Cardiac septum (tissue), 1 donor: Measurements from ENCODE around the gene POLR2M. TPM values are rescaled to one million over a fixed set of nuclear protein-coding genes. Genes with fewer than 3 reads are reported as not detected.

Experiments
- DNase-seq: peaks from one replicate; pipeline ENCODE4 v3.0.0-alpha.2; 2020; ENCODE audit warnings: low spot score
- intact Hi-C: fragments of 100-400 bp; cut with DNase I; formaldehyde crosslinking; loops from one replicate; pipeline ENCODE4 v1.14.0; 2022
- long read RNA-seq: library from polyadenylated mRNA; unstranded; transcript quantifications from one replicate; pipeline ENCODE4 v2.0.0, GENCODE V29; 2021
- total RNA-seq: library from RNA; stranded (reverse); fragmentation: NEBNext Ultra II Directional; extraction: Animal tissue kit (Norgen Biotek cat#: 25700); gene quantifications from one replicate; pipeline ENCODE4 v1.2.1, GENCODE V29; 2021
- donor health status: DM: no; HTN: no; CAD: no.

Gene POLR2M
- total RNA-seq: 80.8 TPM
- long read RNA-seq, full-length matches to known transcripts: 82 of 100 reads
- long read RNA-seq, partial matches to known transcripts: 7 of 100 reads
- long read RNA-seq, other reads (novel, unspliced or antisense): 11 of 100 reads

GRCh38 chr15:57706405-57707209 is at the start of gene POLR2M:
Gene POLR2M, plus strand, starts transcription at chr15:57706714. Its CDS starts 129 bp downstream, at chr15:57706843.
- intact Hi-C loops: loop anchor here (10.0 kb wide), 1 partner anchor 152 kb away; no protein-coding TSS in a partner anchor

DNA sequence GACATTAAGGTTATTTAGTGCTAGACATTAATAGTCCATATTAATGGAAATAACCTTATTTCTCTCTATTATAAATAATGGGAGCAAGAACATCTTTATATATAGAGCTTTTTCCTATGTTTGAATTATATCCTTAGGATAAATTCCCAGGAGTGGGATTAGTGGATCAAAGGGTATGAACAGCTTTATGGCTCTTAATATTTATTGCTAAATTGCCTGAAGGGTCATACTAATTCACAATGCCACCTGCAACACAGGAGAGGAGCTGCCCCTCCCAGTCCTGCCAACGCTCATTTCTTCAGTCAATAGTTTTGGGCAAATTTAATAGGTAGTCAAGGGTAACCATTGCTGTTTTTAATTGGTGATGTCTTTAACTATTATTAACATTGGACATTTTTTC is 48.9 kb upstream of the POLR2M start:
- DNase-seq: no peak

More at GRCh38 chr15:57706405-57707209, at the start of gene POLR2M:
- peak; percentile 95 for DNase-seq

DNA sequence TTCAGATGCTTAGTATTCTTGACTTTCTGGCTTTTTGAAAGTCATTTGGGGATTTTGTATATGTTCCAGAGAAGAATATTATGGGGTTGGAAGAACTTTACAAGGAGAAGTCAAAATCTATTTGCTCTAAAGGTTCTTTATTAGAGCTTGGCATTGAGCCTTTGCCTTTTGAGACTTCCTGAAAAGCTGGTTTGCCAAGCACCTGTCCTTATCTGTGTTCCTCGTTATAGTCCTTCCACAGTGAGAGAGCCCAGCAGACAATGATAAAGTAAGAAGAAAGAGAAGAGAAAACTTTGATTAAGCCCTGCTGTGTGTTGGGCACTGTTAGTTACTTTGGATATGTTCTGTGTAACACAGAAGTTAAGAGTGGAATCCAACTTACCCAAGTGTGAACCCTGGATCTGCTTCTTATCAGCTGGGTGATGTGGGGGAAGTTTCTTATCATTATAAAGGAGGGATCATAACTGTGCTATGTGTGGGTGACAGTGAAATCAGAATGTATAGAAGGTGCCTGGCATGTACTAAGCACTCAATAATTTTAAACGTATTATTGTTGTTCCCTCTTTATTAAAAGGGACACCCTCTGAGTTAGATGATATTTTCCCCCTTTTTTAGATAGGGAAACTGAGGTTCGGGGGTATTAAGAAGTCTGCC is 44.3 kb upstream of the POLR2M start:
- intact Hi-C loops: loop anchor here (10.0 kb wide), 1 partner anchor 203 kb away; no protein-coding TSS in a partner anchor
- no peak for DNase-seq

More for the DNA sequence above, 48.9 kb upstream of the POLR2M start:
- intact Hi-C loops: no loop called here

DNA sequence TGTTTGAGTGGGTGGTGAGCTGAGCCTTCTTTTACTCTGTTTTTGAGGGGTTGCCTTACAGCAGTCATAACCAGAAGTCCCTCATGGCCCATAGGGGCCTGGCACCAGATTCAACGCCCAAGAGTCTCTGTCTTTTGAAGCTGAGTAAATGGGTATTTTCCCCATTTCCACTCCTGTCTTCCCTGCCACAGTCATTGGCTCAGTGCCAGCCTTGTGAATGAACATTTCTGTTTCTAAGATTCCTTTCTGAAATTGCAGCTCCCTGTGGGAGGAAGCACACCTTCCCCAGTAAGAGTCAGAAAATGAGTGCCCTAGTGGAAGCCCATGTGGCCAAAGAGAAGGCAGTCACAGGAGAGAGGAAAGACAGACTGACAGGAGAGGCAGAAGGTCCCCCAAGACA is 43.7 kb upstream of the POLR2M start:
- intact Hi-C loops: loop anchor here (10.0 kb wide), 1 partner anchor 202 kb away; no protein-coding TSS in a partner anchor
- DNase-seq: no peak

- no peak for DNase-seq
- intact Hi-C loops: loop anchor here (10.0 kb wide), 1 partner anchor 202 kb away; no protein-coding TSS in a partner anchor
Observed at GRCh38 chr15:57663262-57663661, 43.3 kb upstream of the POLR2M start.

GRCh38 chr15:57665194-57665593 is 41.3 kb upstream of the POLR2M start:
- no peak for DNase-seq
- intact Hi-C loops: loop anchor here (5.0 to 10.0 kb wide), 2 partner anchors 62 to 200 kb away; no protein-coding TSS in a partner anchor

- no peak for DNase-seq
- intact Hi-C loops: loop anchor here (5.0 to 10.0 kb wide), 2 partner anchors 61 to 199 kb away; no protein-coding TSS in a partner anchor
Observed at GRCh38 chr15:57665939-57666338, 40.6 kb upstream of the POLR2M start.

DNA sequence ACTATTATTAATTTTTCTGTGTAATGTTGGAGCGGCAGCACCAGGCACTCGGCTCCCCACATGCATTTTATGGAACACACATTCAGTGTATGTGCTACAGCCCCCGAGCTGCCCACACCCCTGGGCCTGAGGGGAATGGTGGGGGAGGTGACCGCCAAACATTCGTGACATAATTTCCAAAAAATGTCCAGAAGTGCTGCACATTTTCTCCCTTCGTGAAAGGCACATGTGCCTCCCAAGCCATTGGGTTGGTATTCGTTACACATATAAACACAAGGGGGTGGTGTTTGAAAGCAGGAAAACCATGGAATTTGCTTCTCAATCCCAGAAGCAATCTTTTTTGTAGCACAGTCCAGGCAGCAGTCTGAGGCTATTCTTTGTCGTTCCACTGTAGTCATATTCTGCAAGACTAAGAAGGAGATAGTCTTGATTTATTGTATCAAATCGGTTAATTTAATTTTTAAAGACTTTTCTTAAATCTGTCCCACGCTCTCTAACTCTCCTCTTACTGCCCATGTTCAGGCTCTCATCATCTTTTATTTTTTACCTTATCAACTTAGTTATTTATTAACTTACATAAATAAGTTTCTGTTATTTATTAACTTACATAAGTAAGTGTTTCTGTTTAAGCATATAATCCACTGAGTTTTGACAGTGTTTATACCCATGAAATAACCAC is 39.2 kb upstream of the POLR2M start:
- intact Hi-C loops: loop anchor here (5.0 to 10.0 kb wide), 2 partner anchors 60 to 197 kb away; no protein-coding TSS in a partner anchor
- DNase-seq: no peak

DNA sequence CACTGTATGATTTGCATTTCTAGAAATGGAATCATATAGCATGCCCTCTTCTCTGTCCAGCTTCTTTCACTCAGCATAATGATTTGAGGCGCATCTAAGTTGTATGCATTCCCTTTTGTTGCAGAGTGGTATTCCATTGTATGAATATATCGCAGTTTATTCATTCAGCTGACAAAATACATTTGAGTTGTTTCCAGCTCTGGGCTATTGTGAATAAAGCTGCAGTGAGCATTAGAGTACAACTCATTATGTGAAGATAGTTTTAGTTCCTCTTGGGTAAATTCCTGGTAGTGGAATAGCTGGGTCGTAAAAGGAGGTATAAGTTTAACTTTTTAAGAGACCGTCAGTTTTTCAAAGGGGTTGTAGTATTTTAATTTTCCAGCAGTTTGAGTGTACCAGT is 38.5 kb upstream of the POLR2M start:
- intact Hi-C loops: loop anchor here (5.0 to 10.0 kb wide), 2 partner anchors 59 to 197 kb away; no protein-coding TSS in a partner anchor
- DNase-seq: no peak

- intact Hi-C loops: no loop called here
- no peak for DNase-seq
Observed at GRCh38 chr15:57671636-57672035, 34.9 kb upstream of the POLR2M start.

GRCh38 chr15:57675481-57676181 is 30.9 kb upstream of the POLR2M start:
- DNase-seq: no peak
- intact Hi-C loops: no loop called here

DNA sequence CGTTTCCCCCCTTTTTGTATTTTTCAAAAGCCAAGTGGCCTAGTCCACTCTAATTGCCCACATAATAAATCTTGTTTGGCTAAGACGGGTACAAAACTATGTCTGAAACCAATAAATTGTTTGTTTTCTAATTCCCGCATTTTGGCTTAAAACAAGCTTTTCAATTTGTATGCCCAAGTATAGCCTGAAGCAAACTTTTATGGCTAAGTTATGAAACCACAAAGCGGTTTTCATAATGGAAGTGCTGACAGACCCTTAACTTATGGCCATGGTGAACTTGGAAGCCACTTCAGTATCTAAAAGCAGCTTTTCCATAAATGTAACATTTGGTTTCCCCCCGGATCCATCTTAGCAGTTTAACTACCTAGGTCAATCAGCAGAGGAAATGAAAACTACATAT is 29.9 kb upstream of the POLR2M start:
- DNase-seq: no peak

DNA sequence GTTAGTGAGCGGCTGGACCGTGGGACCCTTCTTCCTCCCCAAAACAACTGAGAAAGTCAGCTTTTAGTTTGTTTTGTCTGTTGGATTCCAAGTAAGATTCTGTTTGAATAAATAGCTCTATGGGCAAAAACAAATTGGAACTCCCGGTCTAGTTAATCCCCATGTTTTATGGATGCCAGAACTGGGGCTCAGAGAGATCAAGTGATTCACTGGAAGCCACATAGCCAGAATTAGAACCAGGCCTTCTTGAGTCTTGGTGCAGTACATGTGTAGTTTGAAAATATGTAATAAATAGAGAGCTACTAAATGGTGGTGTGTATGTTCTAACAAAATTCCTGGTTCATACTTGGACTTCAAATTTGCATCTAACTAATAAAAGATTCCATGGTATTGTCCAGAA is 29.3 kb upstream of the POLR2M start:
- intact Hi-C loops: no loop called here
- no peak for DNase-seq

More for the DNA sequence above, 29.9 kb upstream of the POLR2M start:
- intact Hi-C loops: no loop called here

- DNase-seq: no peak
- intact Hi-C loops: no loop called here
Observed at GRCh38 chr15:57680021-57680420, 26.5 kb upstream of the POLR2M start.

DNA sequence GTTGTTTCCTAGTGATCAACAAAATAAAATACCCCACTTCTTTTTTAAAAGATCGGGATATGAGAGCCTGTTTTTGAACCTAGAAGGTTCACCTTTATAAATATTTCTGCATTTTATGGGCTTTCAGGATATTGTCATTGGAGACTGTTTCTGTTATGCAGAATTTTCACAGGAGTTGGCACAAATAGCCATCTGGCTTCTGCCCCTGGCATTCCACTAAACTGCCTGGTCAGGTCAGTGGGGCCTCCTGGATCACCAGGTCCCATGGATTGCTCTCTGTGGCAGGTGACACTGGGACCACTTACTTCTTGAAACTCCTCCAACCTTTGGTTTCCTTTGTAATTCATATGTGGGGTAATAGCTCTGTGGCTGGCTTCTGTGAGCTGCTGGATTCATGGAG is 25.5 kb upstream of the POLR2M start:
- intact Hi-C loops: no loop called here

GRCh38 chr15:57683481-57683880 is 23.0 kb upstream of the POLR2M start:
- DNase-seq: no peak
- intact Hi-C loops: no loop called here

More for the DNA sequence above, 25.5 kb upstream of the POLR2M start:
- DNase-seq: no peak

DNA sequence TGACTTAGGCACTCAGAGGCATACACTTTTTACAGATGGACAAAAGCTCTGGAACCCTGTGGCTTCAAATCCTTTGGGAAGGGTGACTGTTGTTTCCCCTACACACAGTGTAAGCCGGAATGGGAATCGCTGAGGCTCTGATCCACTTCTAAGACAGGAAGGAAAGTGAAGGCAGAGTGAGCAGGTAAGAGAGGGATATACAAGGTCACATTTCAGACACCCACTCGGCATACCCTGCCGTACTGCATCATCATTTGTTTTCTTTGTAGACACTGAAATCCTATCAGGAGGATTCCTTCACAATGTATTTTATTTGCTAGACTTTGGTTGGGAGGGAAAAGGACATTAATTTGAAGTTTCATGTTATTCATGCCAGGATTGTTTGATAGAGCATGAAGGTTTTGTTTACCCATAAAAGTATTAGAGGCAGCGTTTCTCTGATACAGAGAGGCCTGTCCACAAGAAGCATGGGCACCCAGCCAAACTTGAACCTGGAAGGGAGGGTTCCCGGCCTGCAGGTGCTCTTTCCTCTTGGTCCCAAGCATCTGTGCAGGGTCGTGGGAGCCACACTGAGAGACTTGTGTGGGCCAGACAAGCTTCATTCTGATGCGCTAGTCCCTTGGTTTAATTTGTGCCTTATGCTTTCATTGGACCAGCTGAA is 21.9 kb upstream of the POLR2M start:
- DNase-seq: no peak
- intact Hi-C loops: no loop called here

DNA sequence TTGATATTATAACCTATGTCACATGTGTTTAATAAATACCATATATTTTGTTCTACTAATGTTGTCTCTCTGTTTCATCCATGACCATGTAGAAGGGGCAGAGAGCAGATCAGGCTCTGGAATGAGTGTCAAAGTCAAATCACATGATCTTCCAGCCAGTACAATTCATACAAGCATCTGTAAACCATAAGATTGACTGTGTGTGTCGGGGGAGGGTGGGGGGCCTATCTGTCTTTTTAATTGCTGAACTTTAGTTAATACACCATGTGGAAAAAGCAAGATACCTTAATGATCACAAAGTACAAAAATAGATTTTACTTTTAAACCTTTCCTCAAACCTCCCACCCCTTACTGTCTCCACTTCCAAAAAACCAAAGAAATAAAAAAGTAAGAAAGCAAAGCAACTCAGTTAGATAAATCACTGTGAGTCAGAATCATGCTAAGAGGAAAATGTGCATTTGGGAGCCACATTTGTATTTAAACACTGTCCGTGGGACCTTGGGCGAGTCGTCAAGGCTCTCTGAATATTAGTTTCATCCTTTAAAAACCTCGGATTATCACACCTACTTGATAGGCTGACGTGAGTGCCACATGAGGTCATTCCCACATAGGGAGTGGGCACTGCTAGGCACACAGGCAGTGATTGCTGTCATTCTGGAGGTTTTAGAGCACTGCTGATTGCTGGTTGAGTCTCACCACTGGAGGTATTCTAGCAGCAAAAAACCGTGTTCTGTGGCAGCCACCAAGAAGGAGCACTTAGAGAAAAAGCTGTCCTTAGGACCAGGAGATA is 21.0 kb upstream of the POLR2M start:
- no peak for DNase-seq

More for the DNA sequence above, 21.0 kb upstream of the POLR2M start:
- intact Hi-C loops: no loop called here
